OCI-LY7 (cell line): ENCODE measurements around the gene LMOD1. TPM values are rescaled to one million over a fixed set of nuclear protein-coding genes. Genes with fewer than 3 reads are reported as not detected.

Experiments
- BruUV-seq: library from RNA; stranded (reverse); fragments of 400-500 nt; replicated peaks from 2 replicates; lab custom pipeline; 2021; lab: Mats Ljungman, UMichigan
- CTCF ChIA-PET: fragments of 300-600 bp; sonication (Branson Sonifier 250); formaldehyde crosslinking; loops from one replicate; lab custom pipeline; 2022; ENCODE audit warnings: antibody characterized with exemption; ENCODE audit not compliant: unreplicated experiment; lab: Charles Lee
- POLR2A ChIA-PET: fragments of 300-600 bp; sonication (Branson Sonifier 250); formaldehyde crosslinking; loops from one replicate; lab custom pipeline; 2022; ENCODE audit warnings: antibody characterized with exemption; lab: Charles Lee
- DNase-seq: peaks from one replicate; pipeline ENCODE4 v3.0.0-alpha.2; 2015; ENCODE audit warnings: low spot score
- H2AFZ ChIP-seq: fragments of 200-600 bp; sonication (generic), shearing (Covaris generic); 2 replicates; pipeline ENCODE4 v1.6.1; 2014; ENCODE audit warnings: mild to moderate bottlenecking, antibody characterized with exemption, low read length, moderate library complexity
- H3K27ac ChIP-seq: fragments of 200-600 bp; sonication (generic); 2 replicates; pipeline ENCODE4 v1.5.1; 2014; ENCODE audit warnings: mixed run types, low read depth, mild to moderate bottlenecking, moderate library complexity, low read length, inconsistent platforms; ENCODE audit not compliant: poor library complexity, severe bottlenecking
- H3K36me3 ChIP-seq: fragments of 200-600 bp; sonication (generic); 2 replicates; pipeline ENCODE4 v1.6.1; 2014; ENCODE audit warnings: mild to moderate bottlenecking, antibody characterized with exemption, low read length, moderate library complexity, mixed read lengths; ENCODE audit not compliant: insufficient read depth
- H3K4me1 ChIP-seq: fragments of 200-600 bp; sonication (generic); 2 replicates; pipeline ENCODE4 v1.5.1; 2014; ENCODE audit warnings: mild to moderate bottlenecking, low read length; ENCODE audit not compliant: insufficient read depth, poor library complexity, severe bottlenecking
- H3K4me2 ChIP-seq: fragments of 200-600 bp; sonication (generic); 2 replicates; pipeline ENCODE4 v1.6.1; 2014; ENCODE audit warnings: mild to moderate bottlenecking, low read length
- H3K4me3 ChIP-seq: fragments of 200-600 bp; sonication (generic); 2 replicates; pipeline ENCODE4 v1.5.1; 2014; ENCODE audit warnings: mild to moderate bottlenecking, low read depth, low read length; ENCODE audit not compliant: poor library complexity, severe bottlenecking
- H3K79me2 ChIP-seq: fragments of 200-600 bp; sonication (generic); 2 replicates; pipeline ENCODE4 v1.6.1; 2016; ENCODE audit warnings: low read depth, mild to moderate bottlenecking, low read length, moderate library complexity, mixed read lengths; ENCODE audit not compliant: insufficient read depth
- H3K9me2 ChIP-seq: fragments of 200-600 bp; sonication (generic); 2 replicates; pipeline ENCODE4 v1.6.1; 2016; ENCODE audit warnings: mild to moderate bottlenecking, low read length, mixed read lengths; ENCODE audit not compliant: insufficient read depth
- H3K9me3 ChIP-seq: fragments of 200-600 bp; sonication (generic); 2 replicates; pipeline ENCODE4 v1.6.1; 2014; ENCODE audit warnings: mild to moderate bottlenecking, mixed run types, low read length, mixed read lengths
- H4K20me1 ChIP-seq: fragments of 200-600 bp; sonication (generic); 2 replicates; pipeline ENCODE4 v1.6.1; 2014; ENCODE audit warnings: mild to moderate bottlenecking, antibody characterized with exemption, low read length, moderate library complexity, mixed read lengths; ENCODE audit not compliant: insufficient read depth
- EZH2phosphoT487 ChIP-seq: fragments of 200-600 bp; sonication (generic); IDR thresholded peaks from 2 replicates; pipeline ENCODE4 v1.6.1; 2018; ENCODE audit warnings: low read depth, borderline replicate concordance, mild to moderate bottlenecking, mixed run types, antibody characterized with exemption, low read length, moderate library complexity, mixed read lengths
- intact Hi-C: fragments of 100-400 bp; cut with micrococcal nuclease; formaldehyde crosslinking; loops from one replicate; pipeline ENCODE4 v1.10.0; 2022; ENCODE audit not compliant: unreplicated experiment
- total RNA-seq, 2 experiments: library from RNA; depleted of rRNA in 1 of 2; stranded (reverse); fragments of >200 nt in 1 of 2; shearing (Covaris generic) in 1 of 2; gene quantifications; 2 replicates each; pipeline ENCODE4 v1.2.3, GENCODE V29; 2014 to 2022
- TF ChIP-seq, protein P1 (sequence below): fragments of 200-600 bp; sonication (generic); conservative IDR thresholded peaks from 2 replicates; pipeline ENCODE4 v1.5.1; 2014; ENCODE audit warnings: mild to moderate bottlenecking, antibody characterized with exemption, low read length, moderate library complexity, mixed read lengths

Gene LMOD1
- total RNA-seq, 2 experiments from 2014 or later, result not detected

DNA sequence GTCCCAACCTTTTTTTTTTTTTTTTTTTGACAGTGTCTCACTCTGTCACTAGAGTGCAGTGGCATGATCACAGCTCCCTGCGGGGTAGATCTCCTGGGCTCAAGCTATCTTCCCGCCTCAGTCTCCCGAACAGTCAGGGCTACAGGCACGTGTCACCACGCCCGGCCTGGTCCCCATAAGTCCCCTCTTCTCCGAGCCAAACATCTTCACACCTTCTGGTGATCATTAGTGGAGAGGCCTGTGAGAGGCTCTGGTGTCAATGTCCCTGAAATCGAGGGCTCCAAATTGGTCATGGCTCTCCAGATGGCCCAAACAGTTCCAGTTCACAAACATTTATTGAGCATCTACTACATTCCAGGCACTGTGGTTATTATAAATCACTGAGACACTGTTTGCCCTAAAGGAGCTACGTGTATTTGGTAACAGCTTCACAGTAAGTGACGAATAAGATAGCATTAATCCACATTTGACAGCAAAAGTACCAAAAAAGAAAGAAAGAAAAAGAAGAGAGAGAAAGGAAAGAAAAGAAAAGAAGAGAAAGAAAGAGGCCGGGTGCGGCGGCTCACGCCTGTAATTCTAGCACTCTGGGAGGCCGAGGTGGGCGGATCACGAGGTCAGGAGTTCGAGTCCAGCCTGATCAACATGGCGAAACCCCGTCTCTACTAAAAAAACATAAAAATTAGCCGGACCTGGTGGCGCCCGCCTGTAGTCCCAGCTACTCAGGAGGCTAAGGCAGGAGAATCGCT is 8.1 kb upstream of the LMOD1 start:
- intact Hi-C loops, result no loop called here
- TF ChIP-seq EZH2phosphoT487, result no peak
- TF ChIP-seq, protein P1, sequence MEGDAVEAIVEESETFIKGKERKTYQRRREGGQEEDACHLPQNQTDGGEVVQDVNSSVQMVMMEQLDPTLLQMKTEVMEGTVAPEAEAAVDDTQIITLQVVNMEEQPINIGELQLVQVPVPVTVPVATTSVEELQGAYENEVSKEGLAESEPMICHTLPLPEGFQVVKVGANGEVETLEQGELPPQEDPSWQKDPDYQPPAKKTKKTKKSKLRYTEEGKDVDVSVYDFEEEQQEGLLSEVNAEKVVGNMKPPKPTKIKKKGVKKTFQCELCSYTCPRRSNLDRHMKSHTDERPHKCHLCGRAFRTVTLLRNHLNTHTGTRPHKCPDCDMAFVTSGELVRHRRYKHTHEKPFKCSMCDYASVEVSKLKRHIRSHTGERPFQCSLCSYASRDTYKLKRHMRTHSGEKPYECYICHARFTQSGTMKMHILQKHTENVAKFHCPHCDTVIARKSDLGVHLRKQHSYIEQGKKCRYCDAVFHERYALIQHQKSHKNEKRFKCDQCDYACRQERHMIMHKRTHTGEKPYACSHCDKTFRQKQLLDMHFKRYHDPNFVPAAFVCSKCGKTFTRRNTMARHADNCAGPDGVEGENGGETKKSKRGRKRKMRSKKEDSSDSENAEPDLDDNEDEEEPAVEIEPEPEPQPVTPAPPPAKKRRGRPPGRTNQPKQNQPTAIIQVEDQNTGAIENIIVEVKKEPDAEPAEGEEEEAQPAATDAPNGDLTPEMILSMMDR, result no peak
- Histone ChIP-seq H3K9me2 (no peaks in the 10 kb centered on the region), H4K20me1 (no peaks in the 10 kb centered on the region), H3K79me2 (peaks cover 25% of the 10 kb centered on the region), H3K4me2 (peak overlapping the region; percentile 81), H3K4me3 (peak overlapping the region; percentile 94), H3K27ac (peak overlapping the region; percentile 16), H3K9me3 (no peaks in the 10 kb centered on the region), H3K4me1 (peaks cover 20% of the 10 kb centered on the region), H3K36me3 (peaks cover 24% of the 10 kb centered on the region), H2AFZ (peak overlapping the region; percentile 92)
- ChIA-PET CTCF (interaction anchor here (0.7 kb wide), 1 partner anchor 18 kb away, joined by 3 read pairs; no protein-coding TSS in a partner anchor), POLR2A (interaction anchor here (0.6 to 2.1 kb wide), 9 partner anchors 14 to 1671 kb away, joined by 3 to 6 read pairs (median 5); partner anchors contain the start of gene PTPN7)
- no peak for DNase-seq
- TSS peak; percentile 91 for BruUV-seq

DNA sequence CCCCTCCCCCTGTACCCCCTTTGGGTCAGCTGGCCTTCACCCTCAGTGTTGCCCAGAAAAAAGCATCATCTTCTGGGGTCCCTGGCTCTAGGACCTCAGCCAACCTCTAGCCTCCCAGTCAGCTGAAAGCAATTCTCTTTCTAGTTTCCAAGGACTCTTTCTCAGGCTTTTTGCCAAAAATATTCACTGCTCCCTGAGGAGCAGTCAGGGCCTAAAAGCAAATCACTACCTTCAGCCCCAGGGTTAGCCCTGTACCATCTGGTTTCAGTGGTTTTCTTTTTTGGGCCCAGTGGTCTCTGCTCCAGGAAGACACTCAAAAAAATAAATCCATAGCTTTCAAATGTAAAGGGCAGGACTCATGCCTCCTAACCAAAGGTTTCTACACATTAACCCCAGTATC is 3.1 kb upstream of the LMOD1 start:
- Histone ChIP-seq H2AFZ (no peak overlapping the region), H3K4me2 (no peak overlapping the region), H3K27ac (no peak overlapping the region), H3K4me1 (peaks cover 3% of the 10 kb centered on the region), H3K4me3 (no peak overlapping the region), H3K79me2 (no peaks in the 10 kb centered on the region), H3K9me2 (no peaks in the 10 kb centered on the region), H3K36me3 (no peaks in the 10 kb centered on the region), H4K20me1 (no peaks in the 10 kb centered on the region), H3K9me3 (no peaks in the 10 kb centered on the region)
- no TSS peak for BruUV-seq
- POLR2A ChIA-PET, result no interaction called here
- CTCF ChIA-PET, result no interaction called here
- TF ChIP-seq, protein P1, result no peak
- no peak for TF ChIP-seq EZH2phosphoT487
- no peak for DNase-seq
- intact Hi-C loops, result no loop called here

DNA sequence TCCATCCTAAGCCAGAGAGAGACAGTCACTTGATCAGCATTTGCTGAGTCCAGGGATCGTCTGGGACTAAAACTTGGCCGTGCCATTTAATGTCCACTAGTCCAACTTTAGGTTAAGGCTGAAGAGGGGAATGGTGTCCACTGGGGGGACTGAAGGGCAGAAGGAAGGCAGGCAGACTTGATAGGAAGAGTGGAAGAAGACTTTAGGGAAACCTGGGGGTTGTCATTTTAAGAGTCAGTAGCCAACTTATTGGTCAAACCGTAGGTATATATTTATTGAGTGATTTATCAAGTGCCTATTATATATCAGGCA is 1.3 kb upstream of the LMOD1 start:
- H3K9me2 ChIP-seq, result no peaks in the 10 kb centered on the region
- ChIA-PET POLR2A (no interaction called here), CTCF (no interaction called here)
- no peak for TF ChIP-seq EZH2phosphoT487
- TF ChIP-seq, protein P1, result no peak
- H3K4me1 ChIP-seq, result no peaks in the 10 kb centered on the region
- no peak for DNase-seq
- no peak overlapping the region for H3K4me3 ChIP-seq
- H3K4me2 ChIP-seq, result no peak overlapping the region
- no peak overlapping the region for H2AFZ ChIP-seq
- no peak overlapping the region for H3K27ac ChIP-seq
- no peaks in the 10 kb centered on the region for H3K36me3 ChIP-seq
- intact Hi-C loops, result no loop called here
- no peaks in the 10 kb centered on the region for H3K79me2 ChIP-seq
- no TSS peak for BruUV-seq
- H4K20me1 ChIP-seq, result no peaks in the 10 kb centered on the region
- no peaks in the 10 kb centered on the region for H3K9me3 ChIP-seq
